Measurements from ENCODE around the gene SPRY1.

The SPRY1 gene

DNA sequence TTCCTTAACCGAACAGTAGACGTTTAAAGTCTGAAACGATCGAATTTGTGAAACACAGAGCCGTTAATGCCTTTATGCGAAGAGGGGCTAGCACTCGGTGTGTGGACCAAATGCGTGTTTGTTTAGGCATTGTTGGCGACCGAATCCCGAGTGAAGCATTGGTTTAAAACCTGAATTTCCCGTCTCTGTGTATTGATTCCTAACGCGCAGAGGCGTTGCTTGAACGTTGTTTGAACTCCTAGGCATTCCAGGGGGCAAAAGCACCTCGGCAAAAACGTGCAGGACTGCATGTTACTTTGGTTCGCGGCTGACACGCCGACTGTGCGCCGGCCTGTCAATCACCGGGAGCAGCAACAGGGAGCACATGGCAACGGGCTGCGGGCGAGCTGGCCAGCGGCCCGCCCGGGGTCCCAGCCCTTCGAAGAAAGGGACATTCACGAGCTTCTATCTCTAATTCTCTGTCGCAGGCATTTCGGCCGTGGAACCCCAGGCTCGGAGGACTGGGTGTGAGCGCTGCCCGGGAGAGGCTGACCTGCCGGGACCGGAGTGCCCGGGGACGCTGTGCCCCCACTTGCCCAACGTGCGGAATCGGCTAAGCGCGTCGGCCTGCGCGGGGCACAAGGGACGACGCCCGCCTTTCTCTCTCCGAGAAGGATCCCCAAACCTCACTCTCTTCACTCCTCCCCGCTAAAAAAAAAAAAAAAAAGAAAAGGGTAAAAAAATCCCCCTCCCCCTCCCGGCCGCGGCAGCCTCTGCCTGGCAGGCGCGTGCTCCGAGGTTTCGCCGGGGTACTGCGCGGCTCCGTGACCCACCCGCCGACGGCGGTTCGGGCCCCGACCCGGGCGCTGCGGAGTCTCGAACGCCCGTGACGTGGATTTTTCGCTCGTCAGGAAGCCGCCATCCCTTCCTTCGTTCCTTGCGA lies 810 bp downstream of the SPRY1 start:
- Mint-ChIP-seq H3K27me3 (peaks cover 55% of the 10 kb centered on the region), H3K4me3 (peak overlapping the region; percentile 81), H3K36me3 (peaks cover 7% of the 10 kb centered on the region), H3K9me3 (no peaks in the 10 kb centered on the region), H3K4me1 (peaks cover 38% of the 10 kb centered on the region), H3K27ac (peak overlapping the region; percentile 67)
- peak; percentile 49 for DNase-seq
- CTCF ChIA-PET: interaction anchor here (0.7 to 2.3 kb wide), 7 partner anchors 11 to 273 kb away, joined by 3 to 10 read pairs (median 5); no protein-coding TSS in a partner anchor

DNA sequence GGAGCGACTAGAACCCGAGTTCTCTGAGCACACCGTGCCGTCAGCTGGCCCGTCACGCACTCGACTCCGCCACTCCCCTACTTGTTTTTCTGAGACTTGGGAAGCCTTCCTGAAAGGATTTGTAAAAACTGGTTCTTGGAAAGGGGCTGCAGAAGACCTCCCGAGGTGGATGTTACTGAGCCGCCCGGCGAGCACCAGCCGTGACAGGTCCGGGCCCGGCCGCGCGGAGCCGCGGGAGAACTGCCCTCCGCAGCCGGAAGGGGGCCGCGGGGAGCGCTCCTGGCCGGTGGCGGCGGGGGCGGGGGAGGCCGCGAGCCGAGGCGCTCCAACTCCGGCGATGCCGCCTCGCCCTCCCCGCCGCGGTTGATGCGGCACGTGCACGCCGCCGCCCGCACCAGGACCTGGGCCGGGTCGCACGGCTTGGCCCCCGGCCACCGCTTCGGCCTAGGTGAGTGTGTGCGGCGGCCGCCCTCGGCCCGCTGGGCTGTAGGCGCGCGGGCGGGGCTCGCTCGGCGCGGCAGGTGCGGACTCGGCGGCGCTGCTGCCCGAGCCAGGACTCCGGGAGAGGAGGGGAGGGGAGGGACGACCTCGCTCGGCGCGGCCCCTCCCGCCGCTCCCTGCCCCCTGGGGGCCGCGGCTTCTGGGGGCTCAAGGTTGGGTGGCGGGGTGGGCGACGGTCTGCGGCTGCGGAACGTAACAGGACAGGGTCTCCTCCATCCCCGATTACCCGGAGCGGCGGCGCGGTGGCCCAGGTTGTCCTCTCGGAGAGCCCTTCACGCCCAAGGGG lies 1.7 kb downstream of the SPRY1 start:
- H3K4me1 Mint-ChIP-seq: peaks cover 40% of the 10 kb centered on the region
- peak overlapping the region; percentile 67 for H3K27ac Mint-ChIP-seq
- H3K9me3 Mint-ChIP-seq: no peaks in the 10 kb centered on the region
- peaks cover 14% of the 10 kb centered on the region for H3K36me3 Mint-ChIP-seq
- H3K4me3 Mint-ChIP-seq: peak overlapping the region; percentile 83
- CTCF ChIA-PET: interaction anchor here (0.7 to 2.4 kb wide), 7 partner anchors 10 to 273 kb away, joined by 3 to 17 read pairs (median 5); no protein-coding TSS in a partner anchor
- peaks cover 54% of the 10 kb centered on the region for H3K27me3 Mint-ChIP-seq
- peak; percentile 70 for DNase-seq

DNA sequence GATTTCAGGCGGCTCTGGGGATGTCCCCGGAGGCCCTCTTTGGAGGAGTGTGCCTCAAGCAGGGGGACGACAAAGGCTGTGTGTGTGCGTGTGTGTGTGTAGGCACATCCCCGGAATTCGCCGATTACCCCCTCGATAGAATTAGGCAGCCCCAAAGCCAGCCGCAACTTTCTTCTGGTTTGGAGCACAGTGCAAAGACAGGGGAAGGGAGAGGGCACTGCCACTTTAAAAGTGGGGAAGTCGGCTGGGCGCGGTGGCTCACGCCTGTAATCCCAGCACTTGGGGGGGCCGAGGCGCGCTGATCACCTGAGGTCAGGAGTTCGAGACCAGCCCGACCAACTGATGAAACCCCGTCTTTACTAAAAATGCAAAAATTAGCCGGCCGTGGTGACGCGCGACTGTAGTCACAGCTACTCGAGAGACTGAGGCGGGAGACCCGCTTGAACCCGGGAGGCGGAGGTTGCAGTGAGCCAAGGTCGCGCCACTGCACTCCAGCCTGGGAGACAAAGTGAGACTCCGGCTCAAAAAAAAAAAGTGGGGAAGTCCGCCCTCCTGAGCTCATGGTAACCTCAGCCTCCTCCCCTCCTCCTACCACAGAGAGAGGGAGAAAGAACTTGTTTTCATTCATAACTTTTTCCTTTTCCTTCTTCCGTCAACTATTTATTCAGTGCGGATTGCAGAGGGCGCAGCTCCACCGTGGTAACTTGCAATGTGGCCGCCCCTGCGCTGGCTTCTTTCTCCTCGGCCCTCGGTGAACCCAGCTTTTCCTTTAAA lies 2.4 kb downstream of the SPRY1 start:
- peak overlapping the region; percentile 80 for H3K27ac Mint-ChIP-seq
- peaks cover 54% of the 10 kb centered on the region for H3K27me3 Mint-ChIP-seq
- peaks cover 19% of the 10 kb centered on the region for H3K36me3 Mint-ChIP-seq
- DNase-seq: peak; percentile 57
- CTCF ChIA-PET: interaction anchor here (0.6 to 2.8 kb wide), 15 partner anchors 10 to 273 kb away, joined by 3 to 24 read pairs (median 4); no protein-coding TSS in a partner anchor
- peaks cover 40% of the 10 kb centered on the region for H3K4me1 Mint-ChIP-seq
- peak overlapping the region; percentile 83 for H3K4me3 Mint-ChIP-seq
- H3K9me3 Mint-ChIP-seq: no peaks in the 10 kb centered on the region

DNA sequence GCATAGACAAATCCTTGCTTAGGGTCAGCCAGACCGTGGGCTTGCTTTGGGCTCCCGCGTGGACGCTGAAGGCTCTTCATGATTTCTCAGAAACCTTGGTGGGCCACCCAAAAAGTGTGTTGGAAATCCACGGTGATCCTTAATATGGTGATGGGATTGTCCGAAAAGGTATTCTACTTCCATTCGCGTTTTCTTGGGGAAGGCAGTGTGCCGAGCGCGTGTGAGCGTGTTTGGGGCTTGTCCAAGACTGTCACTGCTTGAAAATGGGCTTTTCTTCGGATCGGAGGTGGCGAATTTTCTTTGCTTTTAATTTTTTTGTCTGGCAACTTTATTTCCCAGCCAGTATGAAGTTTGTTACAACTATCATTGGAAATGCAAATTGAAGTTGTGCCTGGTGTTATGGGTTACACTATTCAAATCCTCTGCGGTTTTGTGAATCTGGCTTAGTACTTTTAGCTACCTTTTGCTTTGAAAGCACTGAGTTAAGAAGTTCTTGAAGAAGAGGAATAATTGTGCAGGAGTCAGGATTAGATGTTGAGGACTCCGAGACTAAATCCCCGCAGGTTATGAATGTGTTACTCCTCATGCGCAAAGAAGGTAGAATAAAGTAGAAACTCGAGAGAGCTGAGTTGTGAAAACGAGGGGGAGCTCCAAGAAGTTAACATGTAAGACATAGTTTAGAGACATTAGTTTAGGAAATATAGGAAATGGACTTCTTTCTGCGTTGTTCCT lies 3.2 kb downstream of the SPRY1 start:
- Mint-ChIP-seq H3K4me3 (peak overlapping the region; percentile 83), H3K27ac (peak overlapping the region; percentile 80), H3K9me3 (no peaks in the 10 kb centered on the region), H3K36me3 (peaks cover 19% of the 10 kb centered on the region), H3K4me1 (peaks cover 40% of the 10 kb centered on the region), H3K27me3 (peaks cover 54% of the 10 kb centered on the region)
- DNase-seq: no peak
- CTCF ChIA-PET: interaction anchor here (0.6 to 2.8 kb wide), 14 partner anchors 10 to 272 kb away, joined by 3 to 24 read pairs (median 4); no protein-coding TSS in a partner anchor

DNA sequence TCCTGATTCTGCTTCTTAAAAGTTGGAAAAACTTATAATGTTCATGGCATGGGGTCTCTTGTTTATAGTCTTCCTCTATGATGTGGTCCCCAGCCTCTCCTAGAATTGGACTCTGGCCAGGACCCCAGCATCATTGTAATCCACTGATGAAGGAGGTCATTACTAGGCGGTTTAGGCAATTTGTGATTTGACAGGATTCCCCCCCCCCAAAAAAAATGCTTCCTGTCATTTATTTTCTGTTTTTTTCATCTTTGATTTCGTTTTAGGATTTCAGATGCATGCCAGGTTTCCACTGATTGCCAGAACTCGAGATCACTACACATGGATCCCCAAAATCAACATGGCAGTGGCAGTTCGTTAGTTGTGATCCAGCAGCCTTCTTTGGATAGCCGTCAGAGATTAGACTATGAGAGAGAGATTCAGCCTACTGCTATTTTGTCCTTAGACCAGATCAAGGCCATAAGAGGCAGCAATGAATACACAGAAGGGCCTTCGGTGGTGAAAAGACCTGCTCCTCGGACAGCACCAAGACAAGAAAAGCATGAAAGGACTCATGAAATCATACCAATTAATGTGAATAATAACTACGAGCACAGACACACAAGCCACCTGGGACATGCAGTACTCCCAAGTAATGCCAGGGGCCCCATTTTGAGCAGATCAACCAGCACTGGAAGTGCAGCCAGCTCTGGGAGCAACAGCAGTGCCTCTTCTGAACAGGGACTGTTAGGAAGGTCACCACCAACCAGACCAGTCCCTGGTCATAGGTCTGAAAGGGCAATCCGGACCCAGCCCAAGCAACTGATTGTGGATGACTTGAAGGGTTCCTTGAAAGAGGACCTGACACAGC lies 4.9 kb downstream of the SPRY1 start:
- Mint-ChIP-seq H3K27me3 (peaks cover 50% of the 10 kb centered on the region), H3K36me3 (peaks cover 19% of the 10 kb centered on the region), H3K9me3 (no peaks in the 10 kb centered on the region), H3K27ac (no peak overlapping the region), H3K4me3 (no peak overlapping the region), H3K4me1 (peaks cover 36% of the 10 kb centered on the region)
- CTCF ChIA-PET: interaction anchor here (2.8 kb wide), 1 partner anchor 8 kb away, joined by 24 read pairs; no protein-coding TSS in a partner anchor
- DNase-seq: no peak

DNA sequence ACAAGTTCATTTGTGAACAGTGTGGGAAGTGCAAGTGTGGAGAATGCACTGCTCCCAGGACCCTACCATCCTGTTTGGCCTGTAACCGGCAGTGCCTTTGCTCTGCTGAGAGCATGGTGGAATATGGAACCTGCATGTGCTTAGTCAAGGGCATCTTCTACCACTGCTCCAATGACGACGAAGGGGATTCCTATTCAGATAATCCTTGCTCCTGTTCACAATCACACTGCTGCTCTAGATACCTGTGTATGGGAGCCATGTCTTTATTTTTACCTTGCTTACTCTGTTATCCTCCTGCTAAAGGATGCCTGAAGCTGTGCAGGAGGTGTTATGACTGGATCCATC lies 5.5 kb downstream of the SPRY1 start:
- no peak for DNase-seq
- H3K27ac Mint-ChIP-seq: no peak overlapping the region
- no peak overlapping the region for H3K4me3 Mint-ChIP-seq
- peaks cover 45% of the 10 kb centered on the region for H3K27me3 Mint-ChIP-seq
- H3K36me3 Mint-ChIP-seq: peaks cover 19% of the 10 kb centered on the region
- H3K9me3 Mint-ChIP-seq: no peaks in the 10 kb centered on the region
- CTCF ChIA-PET: no interaction called here
- peaks cover 31% of the 10 kb centered on the region for H3K4me1 Mint-ChIP-seq

DNA sequence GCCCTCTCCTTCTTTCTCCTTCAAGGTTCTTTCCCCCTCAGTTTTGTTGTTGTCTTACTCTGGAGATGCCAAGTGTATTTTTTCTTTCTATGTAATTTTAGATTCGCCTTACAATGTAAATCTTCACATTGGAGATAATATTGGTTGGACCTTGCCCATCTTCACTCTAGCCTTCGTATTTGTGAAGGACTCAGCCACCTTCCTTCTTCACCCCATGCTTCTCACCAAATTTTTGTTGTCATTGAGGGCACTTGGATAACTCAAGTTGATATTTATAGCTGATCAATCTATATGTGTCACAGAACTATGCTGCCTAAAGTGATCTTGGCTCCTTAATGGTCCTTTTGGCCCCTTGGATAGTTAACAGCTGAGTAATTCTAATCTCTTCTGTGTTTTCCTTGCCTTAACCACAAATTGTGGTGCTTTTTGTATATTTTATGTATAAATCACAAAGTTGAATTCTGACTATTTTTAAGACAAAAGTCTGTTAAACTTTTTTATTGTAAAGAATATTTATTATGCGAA lies 6.5 kb downstream of the SPRY1 start:
- H3K9me3 Mint-ChIP-seq: no peaks in the 10 kb centered on the region
- no peak for DNase-seq
- H3K27me3 Mint-ChIP-seq: peaks cover 35% of the 10 kb centered on the region
- H3K27ac Mint-ChIP-seq: no peak overlapping the region
- CTCF ChIA-PET: interaction anchor here (0.6 kb wide), 1 partner anchor 9 kb away, joined by 3 read pairs; no protein-coding TSS in a partner anchor
- H3K4me1 Mint-ChIP-seq: peaks cover 27% of the 10 kb centered on the region
- H3K4me3 Mint-ChIP-seq: no peak overlapping the region
- H3K36me3 Mint-ChIP-seq: peaks cover 19% of the 10 kb centered on the region

DNA sequence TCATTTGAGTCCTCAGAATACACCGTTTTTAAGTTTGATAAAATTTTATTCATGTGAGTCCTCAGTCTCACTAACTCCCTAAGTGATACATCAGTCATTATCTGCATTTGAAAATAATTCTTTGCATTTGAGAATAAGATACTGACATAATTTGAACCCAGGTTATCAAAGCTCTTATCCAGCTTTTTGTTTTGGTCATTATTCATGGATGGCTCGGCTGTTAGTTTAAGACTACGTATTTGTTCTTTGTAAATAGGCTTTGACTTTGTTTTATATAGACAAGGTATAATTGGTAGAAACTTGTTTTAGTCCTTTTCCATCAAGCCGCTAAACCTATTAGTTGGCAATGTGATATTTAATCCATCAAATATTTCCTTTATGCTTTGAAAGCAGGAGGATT lies 7.9 kb downstream of the SPRY1 start:
- Mint-ChIP-seq H3K36me3 (peaks cover 19% of the 10 kb centered on the region), H3K4me1 (peaks cover 18% of the 10 kb centered on the region), H3K9me3 (no peaks in the 10 kb centered on the region), H3K27me3 (peaks cover 24% of the 10 kb centered on the region), H3K27ac (no peak overlapping the region), H3K4me3 (no peak overlapping the region)
- DNase-seq: no peak
- CTCF ChIA-PET: interaction anchor here (1.2 kb wide), 1 partner anchor 160 kb away, joined by 3 read pairs; no protein-coding TSS in a partner anchor

DNA sequence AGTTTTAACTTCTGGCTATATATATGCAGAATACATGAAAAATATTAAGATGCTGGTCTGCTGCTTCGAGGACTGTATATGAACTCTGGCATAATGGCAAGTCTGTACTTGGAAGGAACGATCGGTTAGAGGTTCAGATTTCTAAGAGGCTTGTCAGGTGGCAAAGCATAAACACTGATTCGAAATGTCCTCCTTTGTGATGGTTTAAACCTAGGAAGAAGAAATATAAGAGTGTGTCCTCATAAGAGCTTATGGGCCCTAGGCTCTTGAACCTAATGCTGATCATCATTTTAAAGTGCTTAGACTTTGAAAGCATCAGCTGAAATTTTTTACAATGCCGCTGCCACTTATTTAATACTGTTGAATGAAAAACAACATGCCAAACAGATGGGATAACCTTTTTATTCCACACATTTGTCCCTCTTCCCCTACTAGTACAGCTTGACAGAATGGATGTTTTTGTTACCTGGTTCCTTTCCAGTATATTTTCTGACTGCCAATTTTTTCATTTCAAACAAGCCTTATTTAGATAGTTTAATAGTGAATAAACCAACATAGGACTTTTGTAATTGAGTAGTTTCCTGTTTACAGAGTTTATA lies 8.8 kb downstream of the SPRY1 start:
- Mint-ChIP-seq H3K27ac (no peak overlapping the region), H3K9me3 (no peaks in the 10 kb centered on the region), H3K4me1 (peaks cover 10% of the 10 kb centered on the region), H3K27me3 (peaks cover 15% of the 10 kb centered on the region), H3K4me3 (no peak overlapping the region), H3K36me3 (peaks cover 14% of the 10 kb centered on the region)
- CTCF ChIA-PET: interaction anchor here (0.6 to 1.2 kb wide), 2 partner anchors 16 to 159 kb away, joined by 3 read pairs; no protein-coding TSS in a partner anchor
- DNase-seq: no peak

DNA sequence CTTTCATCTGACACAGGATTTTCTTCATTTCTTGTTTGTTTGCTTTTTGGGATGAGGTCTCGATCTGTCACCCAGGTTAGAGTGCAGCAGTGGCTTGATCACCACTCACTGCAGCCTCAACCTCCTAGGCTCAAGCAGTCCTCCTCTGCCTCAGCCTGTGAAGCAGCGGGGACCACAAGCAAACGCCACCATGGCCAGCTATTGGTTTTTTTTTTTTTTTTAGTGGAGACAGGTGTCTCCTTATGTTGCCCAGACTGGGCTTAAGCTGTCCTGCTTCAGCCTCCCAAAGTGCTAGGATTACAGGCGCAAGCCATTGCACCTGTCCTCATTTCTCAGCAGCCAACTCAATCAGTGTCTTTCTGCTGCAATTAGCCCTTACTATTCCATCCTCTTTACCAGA lies 10.3 kb downstream of the SPRY1 start:
- H3K27me3 Mint-ChIP-seq: peaks cover 7% of the 10 kb centered on the region
- no peak overlapping the region for H3K27ac Mint-ChIP-seq
- H3K36me3 Mint-ChIP-seq: peaks cover 12% of the 10 kb centered on the region
- DNase-seq: no peak
- no peaks in the 10 kb centered on the region for H3K9me3 Mint-ChIP-seq
- CTCF ChIA-PET: interaction anchor here (0.7 kb wide), 2 partner anchors 157 to 158 kb away, joined by 3 read pairs; no protein-coding TSS in a partner anchor
- H3K4me3 Mint-ChIP-seq: no peak overlapping the region
- H3K4me1 Mint-ChIP-seq: peaks cover 9% of the 10 kb centered on the region

DNA sequence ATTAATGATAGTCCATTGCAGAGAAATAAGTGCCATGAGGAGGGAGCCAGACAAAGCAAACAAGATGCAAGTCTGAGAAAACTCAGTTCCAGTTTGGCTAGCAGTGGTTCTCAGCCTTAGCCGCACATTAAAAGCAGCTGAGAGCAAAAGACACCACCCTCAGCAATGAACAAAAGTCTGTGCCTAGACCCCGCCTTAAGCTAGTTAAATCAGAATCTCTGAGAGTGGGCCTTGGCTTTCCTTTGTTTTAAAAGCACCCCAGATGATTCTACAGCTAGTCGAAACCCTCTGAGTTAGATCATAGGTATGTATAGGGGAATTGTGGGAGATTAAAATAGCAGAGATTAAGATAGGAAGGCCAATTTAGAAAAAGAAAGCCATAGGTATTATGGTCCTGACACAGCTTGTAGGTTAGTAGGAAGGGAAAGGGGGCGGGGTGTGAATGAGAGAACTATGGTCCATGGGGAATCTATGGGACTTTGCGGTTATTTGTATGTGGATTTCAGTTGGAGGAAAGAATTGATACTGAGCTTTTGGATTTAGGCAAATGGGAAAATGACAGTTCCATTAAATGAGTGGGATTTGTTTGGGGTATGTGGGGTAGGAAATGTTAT lies 12.0 kb downstream of the SPRY1 start:
- H3K4me1 Mint-ChIP-seq: peaks cover 24% of the 10 kb centered on the region
- no peak overlapping the region for H3K27ac Mint-ChIP-seq
- peaks cover 4% of the 10 kb centered on the region for H3K36me3 Mint-ChIP-seq
- no peak for DNase-seq
- CTCF ChIA-PET: interaction anchor here (1.2 to 4.6 kb wide), 2 partner anchors 8 to 11 kb away, joined by 3 to 24 read pairs; no protein-coding TSS in a partner anchor
- no peak overlapping the region for H3K4me3 Mint-ChIP-seq
- no peaks in the 10 kb centered on the region for H3K27me3 Mint-ChIP-seq
- H3K9me3 Mint-ChIP-seq: no peaks in the 10 kb centered on the region

Measured in activated naive CD4-positive, alpha-beta T cell treated with anti-CD3 and anti-CD28 coated beads, Interleukin-2, amount 10 ng/mL, durations not matched to agents 7 days and 5 days (primary cell).